ENCODE measurements around the gene ARRDC2.
A peak's percentile ranks its signal among the peaks of the same experiment; 100 is the strongest.
"Not testable (repeated sequence)": the region's sequence is repeated elsewhere in the genome, so short reads cannot be mapped to it uniquely, and the experiment has no call there.

ARRDC2 gene

GRCh38 chr19:18016209-18016910 is 8.4 kb downstream of the ARRDC2 start:
- no peak for DNase-seq (ENCODE audit: low read depth)

- DNase-seq (ENCODE audit: low read depth) = no peak
Observed at GRCh38 chr19:18017275-18018083, 9.5 kb downstream of the ARRDC2 start.

GRCh38 chr19:18020212-18021085 is 12.5 kb downstream of the ARRDC2 start:
- no peak for DNase-seq (ENCODE audit: low read depth)

- peak; percentile 68 for DNase-seq (ENCODE audit: low read depth)
Observed at GRCh38 chr19:18021121-18021755, 13.3 kb downstream of the ARRDC2 start.

GRCh38 chr19:18023622-18024251 is 15.8 kb downstream of the ARRDC2 start:
- DNase-seq (ENCODE audit: low read depth) = peak; percentile 65

- DNase-seq (ENCODE audit: low read depth) = no peak
Observed at GRCh38 chr19:18027151-18027550, 19.2 kb downstream of the ARRDC2 start.

GRCh38 chr19:18029617-18030338 is 21.8 kb downstream of the ARRDC2 start:
- no peak for DNase-seq (ENCODE audit: low read depth)

GRCh38 chr19:18031401-18031800 is 23.4 kb downstream of the ARRDC2 start:
- DNase-seq (ENCODE audit: low read depth) = not testable (repeated sequence)

- not testable (repeated sequence) for DNase-seq (ENCODE audit: low read depth)
Observed at GRCh38 chr19:18032102-18032501, 24.1 kb downstream of the ARRDC2 start.

GRCh38 chr19:18041054-18041453 is 33.1 kb downstream of the ARRDC2 start:
- DNase-seq (ENCODE audit: low read depth) = no peak

GRCh38 chr19:18043676-18044075 is 35.7 kb downstream of the ARRDC2 start:
- DNase-seq (ENCODE audit: low read depth) = no peak

GRCh38 chr19:18044825-18045304 is 36.9 kb downstream of the ARRDC2 start:
- peak; percentile 70 for DNase-seq (ENCODE audit: low read depth)

- DNase-seq (ENCODE audit: low read depth) = no peak
Observed at GRCh38 chr19:18045307-18046050, 37.5 kb downstream of the ARRDC2 start.

- DNase-seq (ENCODE audit: low read depth) = no peak
Observed at GRCh38 chr19:18046059-18046718, 38.2 kb downstream of the ARRDC2 start.

- DNase-seq (ENCODE audit: low read depth) = no peak
Observed at GRCh38 chr19:18049385-18049784, 41.4 kb downstream of the ARRDC2 start.

GRCh38 chr19:18051887-18052286 is 43.9 kb downstream of the ARRDC2 start:
- DNase-seq (ENCODE audit: low read depth) = no peak

GRCh38 chr19:18053576-18054219 is 45.7 kb downstream of the ARRDC2 start:
- no peak for DNase-seq (ENCODE audit: low read depth)

GRCh38 chr19:18055967-18056366 is 48.0 kb downstream of the ARRDC2 start:
- DNase-seq (ENCODE audit: low read depth) = no peak

- no peak for DNase-seq (ENCODE audit: low read depth)
Observed at GRCh38 chr19:18057557-18057956, 49.6 kb downstream of the ARRDC2 start.

Data from activated T-helper 1 cell treated with Interleukin-2 at 50 U/mL for 16 hours (primary cell).